Endothelial cell of hepatic sinusoid (primary cell): ENCODE data around the gene ASRGL1.
"Not testable (repeated sequence)": the region's sequence is repeated elsewhere in the genome, so short reads cannot be mapped to it uniquely, and the experiment has no call there.

Experiments used
- in situ Hi-C: cut with HindIII; loops from 2 replicates; pipeline ENCODE4 v1.10.0; 2017; ENCODE audit warnings: low sequenced_read_pairs

The ASRGL1 gene

DNA sequence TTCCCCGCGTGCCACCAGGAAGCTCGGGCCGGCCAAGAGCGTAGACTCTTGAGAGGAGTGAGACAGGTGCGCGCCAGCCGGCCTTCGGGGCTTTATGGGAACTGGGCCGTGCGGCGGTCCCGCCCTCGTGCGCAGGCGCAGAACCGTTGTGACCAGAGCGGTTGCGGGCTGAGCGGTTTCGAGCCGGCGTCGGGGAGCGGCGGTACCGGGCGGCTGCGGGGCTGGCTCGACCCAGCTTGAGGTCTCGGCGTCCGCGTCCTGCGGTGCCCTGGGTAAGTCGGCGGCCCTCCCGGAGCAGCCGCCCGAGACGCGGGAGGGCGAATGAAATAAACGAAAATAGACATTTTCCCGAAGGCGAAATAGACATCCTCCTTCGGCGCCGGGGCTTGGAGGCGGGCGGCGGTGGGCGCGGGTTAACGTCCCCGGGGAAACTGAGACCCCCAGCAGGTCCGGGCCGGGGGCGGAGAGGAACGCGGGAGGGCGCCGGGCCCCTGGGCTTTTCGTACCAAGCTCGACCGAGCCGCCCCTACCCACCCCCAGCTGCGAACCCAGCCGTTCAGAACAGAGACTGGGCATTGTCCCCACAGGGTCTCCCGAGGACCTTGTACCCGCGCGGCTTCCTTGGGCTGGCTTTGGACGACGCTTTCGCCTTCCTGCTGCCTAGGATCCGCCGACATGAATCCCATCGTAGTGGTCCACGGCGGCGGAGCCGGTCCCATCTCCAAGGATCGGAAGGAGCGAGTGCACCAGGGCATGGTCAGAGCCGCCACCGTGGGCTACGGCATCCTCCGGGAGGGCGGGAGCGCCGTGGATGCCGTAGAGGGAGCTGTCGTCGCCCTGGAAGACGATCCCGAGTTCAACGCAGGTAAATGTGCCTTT, at the start of gene ASRGL1:
TSS of gene ASRGL1 (plus strand) at position 146 of the 879 bp plus-strand sequence. CDS start at position 676, 530 bp downstream.
- in situ Hi-C loops: no loop called here

DNA sequence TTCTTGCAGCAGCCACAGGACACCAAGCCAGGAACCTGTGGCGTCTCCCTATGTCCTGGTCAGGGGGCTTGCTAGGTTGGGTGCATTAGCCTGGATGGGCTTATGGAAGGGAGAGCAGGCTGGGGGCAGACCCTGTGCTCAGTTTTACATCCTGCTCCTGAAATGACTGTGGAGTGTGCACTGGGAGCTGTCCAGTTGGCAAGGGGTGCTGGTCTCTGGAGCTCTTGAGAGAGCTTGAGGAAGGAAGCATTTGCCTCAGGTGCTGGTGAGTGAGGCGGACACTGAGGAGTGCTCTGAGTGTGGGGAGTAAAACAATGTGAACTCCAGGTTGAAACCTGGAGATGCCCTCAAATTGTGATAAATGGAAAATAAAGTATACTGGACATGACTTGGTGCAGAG, 41.7 kb upstream of the ASRGL1 start:
- in situ Hi-C loops: no loop called here

DNA sequence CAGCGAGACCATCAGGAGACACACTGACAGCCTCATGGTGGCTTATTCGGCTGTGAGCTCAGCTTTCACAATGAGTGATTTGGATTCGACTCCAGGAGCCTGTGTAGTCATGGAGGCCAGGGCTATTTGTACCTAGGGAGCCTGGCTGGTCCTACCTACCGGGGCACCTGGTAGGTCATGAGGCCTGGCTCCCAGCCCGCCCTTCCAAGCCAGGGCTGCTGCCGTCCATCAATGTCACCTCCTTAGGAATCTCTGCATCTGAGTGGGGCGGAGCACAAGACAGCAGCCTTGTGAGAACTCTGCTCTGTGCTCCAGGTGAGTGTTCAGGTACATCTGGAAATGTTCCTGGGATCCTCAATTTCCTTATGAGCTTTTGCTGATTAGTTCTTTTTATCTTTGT, 38.3 kb upstream of the ASRGL1 start, which contains the start of gene SCGB1D4:
TSS of gene SCGB1D4 (minus strand) at position 101 of the 400 bp plus-strand sequence. CDS start at position 36, 65 bp downstream.
- in situ Hi-C loops: no loop called here

DNA sequence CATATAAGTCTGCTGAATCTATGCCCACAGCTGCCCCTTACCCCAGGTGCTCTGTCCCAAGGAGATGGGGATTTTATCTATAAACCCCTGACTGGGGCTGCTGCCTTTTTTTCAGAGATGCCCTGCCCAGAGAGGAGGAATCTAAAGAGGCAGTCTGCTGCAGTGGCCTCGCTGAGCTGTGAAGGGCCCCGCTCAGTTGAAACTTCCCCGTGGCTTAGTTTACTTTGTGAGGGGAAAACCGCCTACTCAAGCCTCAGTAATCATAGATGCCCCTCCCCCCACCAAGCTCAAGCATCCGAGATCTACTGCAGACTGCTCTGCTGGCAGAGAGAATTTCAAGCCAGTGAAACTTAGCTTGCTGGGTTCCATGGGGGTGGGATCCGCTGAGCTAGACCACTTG, 31.0 kb upstream of the ASRGL1 start:
- in situ Hi-C loops: no loop called here

DNA sequence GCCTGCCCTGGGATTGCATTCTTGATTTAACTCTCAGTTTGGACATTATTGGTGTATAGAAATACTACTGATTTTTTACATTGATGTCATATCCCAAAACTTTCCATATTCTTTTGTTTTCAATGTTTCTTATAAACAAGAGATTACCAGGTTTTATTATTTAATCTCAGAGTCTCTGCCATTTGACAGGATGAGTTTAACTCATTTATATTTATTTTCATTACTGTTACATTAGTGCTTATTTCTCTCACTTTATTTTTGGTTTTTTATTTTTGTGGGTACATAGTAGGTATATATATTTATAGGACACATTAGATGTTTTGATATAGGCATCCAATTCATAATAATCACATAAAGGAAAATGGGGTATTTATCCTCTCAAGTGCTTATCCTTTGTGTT, 29.3 kb upstream of the ASRGL1 start:
- in situ Hi-C loops: no loop called here

DNA sequence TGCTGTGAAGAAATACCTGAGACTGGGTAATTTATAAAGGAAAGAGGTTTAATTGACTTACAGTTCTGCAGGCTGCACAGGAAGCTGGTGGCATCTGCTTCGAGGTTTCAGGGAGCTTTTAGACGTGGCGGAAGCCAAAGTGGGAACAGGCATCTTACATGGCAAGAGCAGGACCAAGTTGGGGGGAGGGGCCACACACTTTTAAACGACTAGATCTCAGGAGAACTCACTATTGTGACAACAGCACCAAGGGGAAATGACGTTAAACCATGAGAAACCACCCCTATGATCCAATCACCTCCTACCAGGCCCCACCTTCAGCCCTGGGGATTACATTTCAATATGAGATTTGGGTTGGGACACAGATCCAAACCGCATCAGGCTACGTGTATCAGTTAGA, 27.3 kb upstream of the ASRGL1 start:
- in situ Hi-C loops: no loop called here

DNA sequence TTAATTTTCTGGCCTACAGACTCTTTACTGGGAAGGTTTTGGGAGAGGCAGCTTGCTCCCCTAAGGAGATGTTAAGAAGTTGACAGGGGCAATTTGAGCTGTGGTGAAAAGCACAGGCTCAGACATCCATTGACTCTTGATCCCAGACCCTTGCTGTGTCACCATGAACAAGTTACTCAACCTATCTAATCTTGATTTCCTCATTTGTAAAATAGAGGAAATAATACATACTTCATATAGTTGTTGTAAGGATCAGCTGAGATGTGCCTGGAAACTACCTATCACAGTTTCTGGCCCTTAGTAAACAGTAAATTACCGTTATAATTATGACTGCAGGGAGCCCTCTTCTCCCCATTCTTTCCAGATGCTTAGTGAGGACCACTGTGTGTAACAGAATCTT, 21.8 kb upstream of the ASRGL1 start:
- in situ Hi-C loops: no loop called here

DNA sequence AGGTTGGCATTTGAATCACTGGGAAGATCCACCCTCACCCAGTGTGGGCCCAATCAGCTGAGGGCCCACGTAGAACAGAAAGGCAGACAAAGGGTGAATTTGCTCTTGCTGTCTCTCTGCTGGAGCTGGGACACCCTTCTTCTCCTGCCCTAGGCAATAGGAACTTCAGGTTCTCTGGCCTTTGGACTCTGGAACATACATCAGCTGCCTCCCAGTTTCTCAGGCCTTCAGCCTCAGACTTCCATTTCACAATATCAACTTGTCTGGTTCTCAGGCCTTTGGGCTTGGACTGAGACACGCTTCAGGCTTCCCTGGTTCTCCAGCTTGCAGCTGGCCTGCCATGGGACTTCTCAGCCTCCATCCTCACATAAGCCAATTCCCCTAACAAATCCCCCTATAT, 14.7 kb upstream of the ASRGL1 start:
- in situ Hi-C loops: loop anchor here (5.0 kb wide), 1 partner anchor 40 kb away; no protein-coding TSS in a partner anchor

DNA sequence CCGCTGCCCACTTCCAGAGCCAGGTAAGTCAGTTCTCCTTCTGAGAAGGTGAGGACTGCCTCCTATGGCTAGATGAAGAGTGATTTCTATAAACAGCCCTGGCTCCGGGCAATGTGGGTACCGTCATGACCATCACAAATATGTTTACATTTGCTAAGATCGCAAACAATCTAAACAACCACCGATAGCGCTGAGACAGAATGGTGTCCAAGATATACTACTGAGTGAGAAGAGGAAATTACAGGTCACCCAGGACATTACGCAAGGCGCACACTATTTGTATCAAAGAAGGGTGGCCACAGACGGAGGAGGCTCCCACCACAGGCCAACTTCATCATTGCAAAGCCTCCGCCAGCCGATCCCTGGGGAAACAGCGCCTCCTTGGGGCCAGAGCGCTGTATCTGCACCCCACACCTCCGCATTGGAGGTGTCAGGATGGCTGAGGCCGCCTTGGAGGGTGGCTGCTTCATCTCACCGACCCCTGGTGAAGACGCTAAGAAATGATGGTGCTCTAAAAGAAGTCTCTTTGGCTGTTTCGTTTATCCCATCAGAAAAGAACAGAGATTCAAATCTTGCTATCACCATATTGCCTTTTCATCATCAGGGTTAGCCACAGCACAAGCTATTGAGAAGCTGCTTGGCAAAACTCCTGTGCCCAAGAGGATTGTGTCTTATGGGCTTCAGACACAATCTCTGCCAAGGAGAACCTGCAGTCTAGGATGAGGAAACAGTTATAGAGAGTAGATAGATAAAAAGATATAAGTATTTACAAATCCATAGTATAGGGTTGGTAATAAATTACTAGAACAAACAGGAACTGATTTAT, 12.3 kb upstream of the ASRGL1 start:
- in situ Hi-C loops: loop anchor here (5.0 kb wide), 1 partner anchor 43 kb away; no protein-coding TSS in a partner anchor

DNA sequence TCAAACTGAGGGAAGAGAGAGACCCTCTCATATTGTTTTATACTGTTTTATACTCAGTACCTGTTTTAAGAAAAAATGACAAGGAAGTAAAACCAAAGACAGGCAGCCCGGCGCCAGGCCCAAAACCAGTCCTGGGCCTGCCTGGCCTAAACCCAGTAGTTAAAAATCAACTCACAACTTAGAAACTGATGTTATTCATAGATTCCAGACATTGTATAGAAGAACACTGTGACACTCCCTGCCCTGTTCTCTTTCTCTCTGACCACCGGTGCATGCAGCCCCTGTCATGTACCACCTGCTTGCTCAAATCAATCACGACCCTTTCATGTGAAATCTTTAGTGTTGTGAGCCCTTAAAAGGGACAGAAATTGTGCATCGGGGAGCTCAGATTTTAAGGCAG, 11.5 kb upstream of the ASRGL1 start:
- in situ Hi-C loops: not testable (repeated sequence)

DNA sequence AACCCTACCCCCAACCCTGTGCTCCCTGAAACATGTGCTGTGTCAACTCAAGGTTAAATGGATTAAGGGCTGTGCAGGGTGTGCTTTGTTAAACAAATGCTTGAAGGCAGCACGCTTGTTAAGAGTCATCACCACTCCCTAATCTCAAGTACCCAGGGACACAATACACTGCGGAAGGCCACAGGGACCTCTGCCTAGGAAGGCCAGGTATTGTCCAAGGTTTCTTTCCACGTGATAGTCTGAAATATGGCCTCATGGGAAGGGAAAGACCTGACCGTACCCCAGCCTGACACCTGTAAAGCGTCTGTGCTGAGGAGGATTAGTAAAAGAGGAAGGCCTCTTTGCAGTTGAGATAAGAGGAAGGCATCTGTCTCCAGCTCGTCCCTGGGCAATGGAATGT, 10.5 kb upstream of the ASRGL1 start:
- in situ Hi-C loops: not testable (repeated sequence)

DNA sequence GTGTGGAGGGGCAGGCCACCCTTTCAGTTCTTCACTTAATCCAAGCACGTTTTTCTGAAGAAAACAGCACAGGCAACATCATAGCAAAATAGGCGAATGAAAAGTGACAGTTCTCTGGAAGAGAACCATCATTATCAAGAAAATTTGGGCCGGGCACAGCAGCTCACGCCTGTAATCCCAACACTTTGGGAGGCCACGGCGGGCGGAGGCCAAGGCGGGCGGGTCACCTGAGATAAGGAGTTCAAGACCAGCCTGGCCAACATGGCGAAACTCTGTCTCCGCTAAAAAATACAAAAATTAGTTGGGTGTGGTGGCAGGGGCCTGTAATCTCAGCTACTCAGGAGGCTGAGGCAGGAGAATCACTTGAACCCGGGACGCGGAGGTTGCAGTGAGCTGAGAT, 9.7 kb upstream of the ASRGL1 start:
- in situ Hi-C loops: not testable (repeated sequence)

DNA sequence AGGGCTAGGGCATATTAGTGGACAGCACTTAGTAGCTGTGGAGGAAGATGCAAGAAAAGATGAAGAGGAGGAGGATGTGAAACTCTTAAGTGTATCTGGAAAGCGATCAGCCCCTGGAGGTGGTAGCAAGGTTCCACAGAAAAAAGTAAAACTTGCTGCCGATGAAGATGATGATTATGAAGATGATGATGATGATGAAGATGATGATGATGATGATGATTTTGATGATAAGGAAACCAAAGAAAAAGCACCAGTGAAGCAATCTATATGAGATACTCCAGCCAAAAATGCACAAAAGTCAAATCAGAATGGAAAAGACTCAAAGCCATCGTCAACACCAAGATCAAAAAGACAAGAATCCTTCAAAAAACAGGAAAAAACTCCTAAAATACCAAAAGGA, 6.0 kb upstream of the ASRGL1 start:
- in situ Hi-C loops: not testable (repeated sequence)

DNA sequence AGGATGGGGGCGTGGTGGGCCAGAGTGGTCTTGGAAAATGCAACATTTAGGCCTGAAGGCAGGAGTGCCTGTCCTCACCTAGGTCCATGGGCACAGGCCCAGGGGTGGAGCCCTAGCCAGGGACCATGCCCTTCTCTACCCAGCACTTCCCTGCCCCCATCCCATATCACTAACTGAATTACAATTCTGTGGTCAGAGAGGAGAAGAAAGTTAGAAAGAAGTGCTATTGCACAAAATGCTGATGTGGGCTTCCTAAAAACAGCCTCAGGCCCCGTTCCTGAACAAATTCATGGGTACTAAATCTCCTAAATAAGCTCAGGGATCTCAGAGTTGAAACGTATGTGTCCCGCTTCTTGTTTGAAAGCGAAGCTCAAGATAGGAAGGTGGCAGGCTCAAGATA, 3.5 kb upstream of the ASRGL1 start:
- in situ Hi-C loops: no loop called here

DNA sequence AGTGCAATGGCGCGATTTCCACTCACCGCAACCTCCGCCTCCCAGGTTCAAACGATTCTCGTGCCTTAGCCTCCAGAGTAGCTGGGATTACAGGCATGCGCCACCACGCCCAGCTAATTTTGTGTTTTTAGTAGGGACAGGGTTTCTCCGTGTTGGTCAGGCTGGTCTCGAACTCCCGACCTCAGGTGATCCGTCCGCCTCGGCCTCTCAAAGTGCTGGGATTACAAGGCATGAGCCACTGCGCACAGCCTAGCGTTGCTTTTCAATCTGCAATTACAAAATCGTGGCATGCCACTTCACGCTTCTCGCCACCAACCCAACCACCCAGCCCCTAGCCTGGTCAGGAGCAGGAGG, 322 bp upstream of the ASRGL1 start:
- in situ Hi-C loops: not testable (repeated sequence)

DNA sequence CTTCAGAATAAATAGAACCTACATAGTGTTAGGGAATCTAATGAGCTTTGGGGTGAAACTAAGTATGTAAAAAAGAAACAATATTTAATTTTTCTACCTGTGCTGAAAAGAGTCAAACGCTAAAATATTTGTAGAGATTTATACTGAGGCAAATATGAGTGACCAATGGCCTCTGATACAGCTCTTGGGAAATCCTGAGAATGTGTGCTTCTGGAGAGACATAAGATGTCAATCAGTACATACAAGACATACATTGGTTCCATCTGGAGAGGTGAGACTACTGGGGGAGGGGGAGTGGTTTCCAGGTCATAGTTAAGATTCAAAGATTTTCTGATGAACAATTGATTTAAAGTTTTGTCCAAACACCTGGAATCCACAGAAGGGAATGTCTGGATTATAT, 970 bp downstream of the ASRGL1 start:
- in situ Hi-C loops: no loop called here

DNA sequence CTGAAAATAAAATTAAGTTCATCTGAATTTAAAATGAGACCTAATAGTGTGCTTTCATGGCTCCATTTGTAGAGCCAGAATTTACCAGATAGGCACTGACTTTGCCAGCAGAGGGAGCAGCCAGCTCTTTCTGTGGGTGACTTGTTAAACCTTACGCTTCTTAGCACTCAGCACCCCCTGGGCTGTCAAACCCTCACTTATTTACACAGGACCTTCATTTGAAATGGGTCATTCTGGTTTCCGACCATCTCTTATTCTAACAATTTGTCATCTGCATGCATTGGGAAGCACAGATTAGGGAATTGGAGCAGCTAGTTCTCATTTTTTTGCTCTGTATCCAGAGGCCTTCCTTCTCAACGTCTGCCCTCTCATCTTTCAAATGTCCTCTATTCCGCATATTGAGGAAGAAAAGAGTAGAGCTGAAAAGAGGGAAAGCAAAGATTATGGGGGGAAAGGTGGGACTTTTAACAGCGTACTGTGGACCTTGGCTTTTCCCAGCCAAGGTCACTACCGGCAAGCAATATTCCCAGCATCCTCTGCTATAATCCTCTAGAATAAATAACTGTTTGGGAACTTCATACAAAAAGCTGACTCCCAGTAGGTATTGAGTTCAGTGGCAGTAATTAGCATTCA, 3.1 kb downstream of the ASRGL1 start:
- in situ Hi-C loops: no loop called here

DNA sequence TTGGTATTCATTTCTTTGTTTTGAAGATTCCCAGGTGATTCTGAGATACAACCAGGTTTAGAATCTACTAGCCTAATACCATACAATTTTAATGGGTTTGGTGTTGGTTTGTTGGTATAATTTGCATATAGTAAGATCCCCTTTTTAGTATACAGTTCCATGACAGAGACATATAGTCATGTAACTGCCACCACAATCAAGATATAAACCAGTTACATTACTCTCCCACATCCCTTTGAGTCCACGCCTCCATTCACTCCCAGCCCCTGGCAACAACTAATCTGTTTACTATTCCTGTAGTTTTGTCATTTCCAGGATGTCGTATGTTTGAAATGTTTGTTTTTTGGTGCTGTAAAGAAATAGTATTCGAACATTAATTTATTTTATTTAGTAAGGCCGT, 4.3 kb downstream of the ASRGL1 start:
- in situ Hi-C loops: no loop called here

DNA sequence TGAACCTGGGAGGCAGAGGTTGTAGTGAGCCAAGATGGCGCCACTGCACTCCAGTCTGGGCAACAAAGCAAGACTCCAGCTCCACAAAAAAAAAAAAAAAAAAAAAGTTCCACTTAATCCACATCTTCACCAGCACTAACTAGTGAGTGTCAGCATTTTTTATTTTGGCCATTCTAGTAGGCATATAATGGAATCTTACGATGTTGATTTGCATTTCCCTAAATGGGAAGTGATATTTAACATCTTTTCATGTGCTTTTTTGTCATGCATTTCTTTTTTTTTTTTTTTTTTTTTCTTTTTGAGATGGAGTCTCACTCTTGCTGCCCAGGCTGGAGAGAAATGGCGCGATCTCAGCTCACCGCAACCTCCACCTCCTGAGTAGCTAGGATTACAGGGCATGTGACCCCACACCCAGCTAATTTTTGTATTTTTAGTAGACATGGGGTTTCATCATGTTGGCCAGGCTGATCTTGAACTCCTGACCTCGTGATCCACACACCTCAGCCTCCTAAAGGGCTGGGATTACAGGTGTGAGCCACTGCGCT, 6.5 kb downstream of the ASRGL1 start:
- in situ Hi-C loops: not testable (repeated sequence)

DNA sequence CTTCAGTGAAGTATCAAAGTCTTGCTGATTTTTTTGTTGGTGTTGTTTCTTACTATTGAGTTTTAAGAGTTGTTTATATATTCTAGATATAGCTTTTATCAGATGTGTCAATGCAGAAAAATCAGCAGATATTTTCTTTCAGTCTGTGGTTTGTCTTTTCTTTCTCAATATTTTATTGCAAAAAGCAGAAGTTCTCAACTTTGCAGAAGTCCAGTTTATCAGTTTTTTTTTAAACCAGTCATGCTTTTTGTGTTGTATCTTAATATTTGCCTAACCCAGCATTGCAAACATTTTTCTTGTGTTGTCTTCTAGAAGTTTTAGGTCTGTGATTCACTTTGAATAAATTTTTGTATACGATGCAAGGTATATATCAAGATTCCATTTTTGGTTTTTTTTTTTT, 7.0 kb downstream of the ASRGL1 start:
- in situ Hi-C loops: no loop called here

DNA sequence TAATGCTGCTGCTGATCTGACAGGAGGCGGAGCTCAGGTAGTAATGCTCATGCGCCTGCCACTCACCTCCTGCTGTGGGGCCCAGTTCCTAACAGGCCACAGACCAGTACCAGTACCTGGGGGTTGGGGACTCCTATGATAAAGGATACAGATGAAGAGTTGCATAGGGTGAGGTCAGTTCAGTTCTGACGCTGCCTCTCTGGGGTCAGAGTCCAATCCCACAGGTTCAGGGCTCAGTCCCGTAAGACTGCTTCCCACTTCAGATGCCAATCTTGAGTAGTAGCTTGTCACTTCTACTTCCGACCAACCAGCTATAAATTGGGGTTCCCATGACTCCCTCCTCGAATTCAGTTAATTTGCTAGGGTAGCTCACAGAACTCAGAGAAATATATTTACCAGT, 8.6 kb downstream of the ASRGL1 start:
- in situ Hi-C loops: no loop called here
